ENCODE measurements around the gene SLC22A15.

Gene SLC22A15

GRCh38 chr1:115976062-115976920, at the start of gene SLC22A15:
Gene SLC22A15, plus strand, starts transcription at chr1:115976513. Its CDS starts 115 bp downstream, at chr1:115976628.
- peak within 1 kb of the TSS; percentile 92 to 97 (median 95) for H3K4me3 Mint-ChIP-seq
- H3K27me3 Mint-ChIP-seq (ENCODE audit: low read depth): peaks cover 26% of the 10 kb centered on the region
- H3K9me3 Mint-ChIP-seq: no peaks in the 10 kb centered on the region
- TF ChIP-seq CTCF (IDR thresholded peaks at IDR 0.05; ENCODE audit: unreplicated experiment in 3 of 3): no peak
- H3K4me1 Mint-ChIP-seq: no peaks in the 10 kb centered on the region
- no peaks in the 10 kb centered on the region for H3K36me3 Mint-ChIP-seq (ENCODE audit: low read depth)
- peak within 1 kb of the TSS; percentile 72 to 96 (median 92) for H3K27ac Mint-ChIP-seq

- Mint-ChIP-seq H3K27ac (no peak overlapping the region), H3K4me3 (no peak overlapping the region), H3K36me3 (ENCODE audit: low read depth) (no peaks in the 10 kb centered on the region), H3K27me3 (ENCODE audit: low read depth) (peaks cover 4% of the 10 kb centered on the region), H3K9me3 (no peaks in the 10 kb centered on the region), H3K4me1 (peaks cover 17% of the 10 kb centered on the region)
- no peak for TF ChIP-seq CTCF (IDR thresholded peaks at IDR 0.05; ENCODE audit: unreplicated experiment in 3 of 3)
These were observed 48.3 kb upstream of the SLC22A15 start for GRCh38 chr1:115927971-115928370.

- Mint-ChIP-seq H3K4me1 (peaks cover 17% of the 10 kb centered on the region), H3K27ac (peak overlapping the region in 1 of 3 experiments; percentile 36), H3K9me3 (no peaks in the 10 kb centered on the region), H3K27me3 (ENCODE audit: low read depth) (no peaks in the 10 kb centered on the region), H3K4me3 (no peak overlapping the region), H3K36me3 (ENCODE audit: low read depth) (no peaks in the 10 kb centered on the region)
- TF ChIP-seq CTCF (IDR thresholded peaks at IDR 0.05; ENCODE audit: unreplicated experiment in 3 of 3): no peak
These were observed 46.4 kb upstream of the SLC22A15 start for GRCh38 chr1:115929881-115930280.

GRCh38 chr1:115933625-115934024, 42.7 kb upstream of the SLC22A15 start:
- TF ChIP-seq CTCF (IDR thresholded peaks at IDR 0.05; ENCODE audit: unreplicated experiment in 3 of 3): no peak
- no peak overlapping the region for H3K4me3 Mint-ChIP-seq

GRCh38 chr1:115939455-115939854, 36.9 kb upstream of the SLC22A15 start:
- H3K4me1 Mint-ChIP-seq: no peaks in the 10 kb centered on the region
- H3K27ac Mint-ChIP-seq: no peak overlapping the region
- no peak for TF ChIP-seq CTCF (IDR thresholded peaks at IDR 0.05; ENCODE audit: unreplicated experiment in 3 of 3)
- H3K4me3 Mint-ChIP-seq: no peak overlapping the region
- H3K9me3 Mint-ChIP-seq: no peaks in the 10 kb centered on the region
- H3K27me3 Mint-ChIP-seq (ENCODE audit: low read depth): no peaks in the 10 kb centered on the region
- H3K36me3 Mint-ChIP-seq (ENCODE audit: low read depth): no peaks in the 10 kb centered on the region

More at GRCh38 chr1:115933625-115934024, 42.7 kb upstream of the SLC22A15 start:
- no peaks in the 10 kb centered on the region for H3K27me3 Mint-ChIP-seq (ENCODE audit: low read depth)
- no peaks in the 10 kb centered on the region for H3K9me3 Mint-ChIP-seq
- H3K36me3 Mint-ChIP-seq (ENCODE audit: low read depth): no peaks in the 10 kb centered on the region
- no peak overlapping the region for H3K27ac Mint-ChIP-seq
- peaks cover 17% of the 10 kb centered on the region for H3K4me1 Mint-ChIP-seq

GRCh38 chr1:115946116-115946515, 30.2 kb upstream of the SLC22A15 start:
- Mint-ChIP-seq H3K9me3 (no peaks in the 10 kb centered on the region), H3K4me1 (no peaks in the 10 kb centered on the region), H3K27me3 (ENCODE audit: low read depth) (peaks cover 4% of the 10 kb centered on the region), H3K4me3 (no peak overlapping the region), H3K27ac (no peak overlapping the region), H3K36me3 (ENCODE audit: low read depth) (no peaks in the 10 kb centered on the region)
- TF ChIP-seq CTCF (IDR thresholded peaks at IDR 0.05; ENCODE audit: unreplicated experiment in 3 of 3): no peak
